GM18909 (cell line): Measurements from ENCODE around the gene CAMK2N2.

Experiments used
- ATAC-seq: cut with Tn5 transposase; IDR thresholded peaks from one replicate; pipeline ENCODE4 v1.9.1; 2021; ENCODE audit warnings: mild to moderate bottlenecking; ENCODE audit not compliant: unreplicated experiment, poor library complexity

The CAMK2N2 gene

GRCh38 chr3:184228376-184229137, 32.8 kb downstream of the CAMK2N2 start:
- no peak for ATAC-seq

DNA sequence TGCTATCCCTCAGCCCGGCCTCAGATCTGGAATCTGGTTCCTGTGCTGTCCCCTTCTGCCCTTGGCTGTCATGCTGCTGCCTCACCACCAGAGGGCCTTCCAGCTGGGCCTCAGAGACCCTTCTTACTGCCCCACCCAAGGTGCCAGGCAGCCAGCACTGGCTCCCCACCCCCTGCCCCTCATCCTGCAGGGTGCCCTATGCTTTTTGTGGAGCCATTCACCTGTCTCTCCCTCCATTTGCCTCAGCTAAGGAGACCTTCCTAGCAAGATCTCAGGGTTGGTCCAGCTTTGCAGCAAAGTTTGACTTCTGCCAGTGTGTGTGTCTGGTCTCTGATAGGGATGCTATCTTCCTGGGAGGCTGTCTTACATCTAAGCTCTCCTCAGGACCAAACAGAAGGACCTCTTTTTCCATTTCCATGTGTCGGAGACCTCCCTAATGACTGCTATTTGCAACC, 33.8 kb downstream of the CAMK2N2 start:
- peak; percentile 44 for ATAC-seq

DNA sequence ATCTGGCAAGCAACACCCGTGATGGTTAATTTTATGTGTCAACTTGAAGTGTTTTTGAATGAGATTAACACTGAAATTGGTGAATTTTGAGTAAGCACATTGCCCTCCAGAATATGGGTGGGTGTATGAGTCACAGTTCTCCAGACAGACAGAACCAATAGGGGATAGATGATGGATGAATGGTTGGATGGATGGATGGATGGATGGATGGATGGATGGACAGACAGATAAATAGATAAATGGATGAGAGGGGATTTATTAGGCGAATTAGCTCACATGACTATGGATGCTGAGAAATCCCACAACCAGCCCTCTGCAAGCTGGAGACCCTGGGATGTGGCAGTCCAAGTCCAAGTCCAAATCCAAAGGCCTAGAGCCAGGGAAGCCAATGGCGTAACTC, 37.4 kb downstream of the CAMK2N2 start:
- ATAC-seq, result no peak

- ATAC-seq, result no peak
Observed at GRCh38 chr3:184222521-184222920, 38.8 kb downstream of the CAMK2N2 start.

GRCh38 chr3:184218814-184219213, 42.5 kb downstream of the CAMK2N2 start:
- no peak for ATAC-seq

DNA sequence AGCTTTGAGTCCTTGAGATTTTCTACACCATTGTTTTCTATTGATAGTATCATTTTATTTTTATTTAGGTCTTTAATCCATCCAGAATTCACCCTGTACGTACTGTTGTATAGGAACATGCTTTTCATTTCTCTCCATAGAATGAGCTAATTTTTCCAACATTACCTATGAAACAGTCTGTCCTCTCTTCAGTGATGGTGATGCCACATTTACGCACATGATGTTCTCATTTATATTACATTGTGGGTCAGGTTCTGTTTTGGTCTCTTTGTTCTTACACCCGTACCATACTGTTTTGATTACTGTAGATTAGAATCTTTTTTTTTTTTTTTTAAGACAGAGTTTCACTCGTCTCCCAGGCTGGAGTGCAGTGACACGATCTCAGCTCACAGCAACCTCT, 49.6 kb downstream of the CAMK2N2 start:
- ATAC-seq, result no peak

GRCh38 chr3:184211297-184211696, 50.1 kb downstream of the CAMK2N2 start:
- ATAC-seq, result no peak
